Choroid plexus epithelial cell (primary cell): ENCODE data around the gene SPAG9.

Experiments
- DNase-seq: peaks from one replicate; pipeline ENCODE4 v3.0.0-alpha.2; 2010; ENCODE audit warnings: low read depth
- H3K4me3 ChIP-seq: 2 replicates; pipeline ENCODE4 v1.5.1; 2011; ENCODE audit warnings: low read depth, mild to moderate bottlenecking, control low read depth, low read length, moderate library complexity
- TF ChIP-seq, protein P1 (sequence below): conservative IDR thresholded peaks from 2 replicates; pipeline ENCODE4 v1.5.1; 2011; ENCODE audit warnings: low read depth, mild to moderate bottlenecking, control low read depth, inconsistent platforms, low read length, moderate library complexity

The SPAG9 gene

DNA sequence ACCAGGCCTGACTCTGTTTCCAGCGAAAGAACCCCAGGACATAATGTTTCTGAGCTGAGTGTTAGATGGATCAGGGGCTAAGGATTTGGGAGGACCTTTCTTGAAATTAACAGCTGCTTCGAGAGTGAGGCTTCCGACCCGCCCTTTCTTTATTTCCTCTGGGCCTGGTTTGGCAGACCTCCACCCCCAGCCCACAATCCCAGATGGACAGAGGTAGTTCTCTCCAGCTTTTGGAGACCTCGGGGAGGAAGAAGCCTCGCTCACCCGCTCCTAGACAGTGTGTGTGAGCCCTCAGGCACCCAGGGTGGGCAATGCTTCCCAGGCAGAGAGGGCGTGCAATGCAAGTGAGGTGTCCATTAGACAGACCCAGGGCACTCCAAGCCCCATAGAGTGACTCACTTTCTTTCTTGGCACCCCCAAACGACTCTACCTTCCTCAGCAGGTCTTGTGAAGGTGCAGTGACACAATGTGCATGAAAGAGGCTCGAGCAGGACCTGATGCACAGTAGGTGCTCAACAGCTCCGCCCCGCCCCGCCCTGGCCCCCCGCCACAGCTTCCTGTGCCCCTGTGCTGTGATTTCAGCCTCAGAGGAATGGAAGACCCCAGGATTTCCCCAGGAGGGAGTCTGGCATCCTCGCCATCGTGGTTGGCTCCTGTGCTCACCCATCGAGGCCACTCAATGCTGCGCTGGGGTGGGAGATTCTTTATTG lies 203.8 kb downstream of the SPAG9 start:
- DNase-seq: no peak
- H3K4me3 ChIP-seq: no peak overlapping the region
- TF ChIP-seq, protein P1, sequence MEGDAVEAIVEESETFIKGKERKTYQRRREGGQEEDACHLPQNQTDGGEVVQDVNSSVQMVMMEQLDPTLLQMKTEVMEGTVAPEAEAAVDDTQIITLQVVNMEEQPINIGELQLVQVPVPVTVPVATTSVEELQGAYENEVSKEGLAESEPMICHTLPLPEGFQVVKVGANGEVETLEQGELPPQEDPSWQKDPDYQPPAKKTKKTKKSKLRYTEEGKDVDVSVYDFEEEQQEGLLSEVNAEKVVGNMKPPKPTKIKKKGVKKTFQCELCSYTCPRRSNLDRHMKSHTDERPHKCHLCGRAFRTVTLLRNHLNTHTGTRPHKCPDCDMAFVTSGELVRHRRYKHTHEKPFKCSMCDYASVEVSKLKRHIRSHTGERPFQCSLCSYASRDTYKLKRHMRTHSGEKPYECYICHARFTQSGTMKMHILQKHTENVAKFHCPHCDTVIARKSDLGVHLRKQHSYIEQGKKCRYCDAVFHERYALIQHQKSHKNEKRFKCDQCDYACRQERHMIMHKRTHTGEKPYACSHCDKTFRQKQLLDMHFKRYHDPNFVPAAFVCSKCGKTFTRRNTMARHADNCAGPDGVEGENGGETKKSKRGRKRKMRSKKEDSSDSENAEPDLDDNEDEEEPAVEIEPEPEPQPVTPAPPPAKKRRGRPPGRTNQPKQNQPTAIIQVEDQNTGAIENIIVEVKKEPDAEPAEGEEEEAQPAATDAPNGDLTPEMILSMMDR: no peak

DNA sequence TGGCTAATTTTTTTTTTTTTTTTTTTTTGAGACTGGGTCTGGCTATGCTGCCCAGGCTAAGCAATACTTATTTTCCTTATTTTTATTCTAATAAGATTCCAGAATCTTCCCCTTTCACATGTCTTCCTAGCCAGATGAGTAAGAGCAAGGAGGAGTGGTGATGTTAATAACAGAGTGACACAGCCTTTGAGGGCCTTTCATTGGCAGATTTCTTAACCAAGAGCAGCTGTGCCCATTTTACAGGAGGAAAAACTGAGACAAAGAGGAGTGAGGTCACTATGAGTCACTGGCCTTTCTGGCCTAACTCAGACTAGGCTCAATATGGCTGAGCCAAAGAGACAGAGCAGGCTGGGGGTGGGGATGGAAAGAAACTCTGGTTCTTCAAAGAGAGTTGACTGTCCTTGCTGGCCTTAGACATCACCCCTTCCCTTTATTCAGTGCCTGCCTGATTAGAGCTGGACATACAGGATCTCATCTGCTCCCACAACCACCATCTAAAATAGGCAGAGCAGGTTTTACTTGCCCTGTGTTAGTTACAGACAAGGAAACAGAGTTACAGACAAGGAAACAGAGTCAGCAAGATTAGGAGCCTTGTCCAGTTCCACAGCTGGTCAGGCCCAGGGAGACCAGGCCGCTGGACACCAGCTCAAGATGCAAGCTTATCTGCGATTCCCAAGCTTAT lies 204.5 kb downstream of the SPAG9 start:
- DNase-seq: no peak
- TF ChIP-seq, protein P1: no peak
- no peak overlapping the region for H3K4me3 ChIP-seq

DNA sequence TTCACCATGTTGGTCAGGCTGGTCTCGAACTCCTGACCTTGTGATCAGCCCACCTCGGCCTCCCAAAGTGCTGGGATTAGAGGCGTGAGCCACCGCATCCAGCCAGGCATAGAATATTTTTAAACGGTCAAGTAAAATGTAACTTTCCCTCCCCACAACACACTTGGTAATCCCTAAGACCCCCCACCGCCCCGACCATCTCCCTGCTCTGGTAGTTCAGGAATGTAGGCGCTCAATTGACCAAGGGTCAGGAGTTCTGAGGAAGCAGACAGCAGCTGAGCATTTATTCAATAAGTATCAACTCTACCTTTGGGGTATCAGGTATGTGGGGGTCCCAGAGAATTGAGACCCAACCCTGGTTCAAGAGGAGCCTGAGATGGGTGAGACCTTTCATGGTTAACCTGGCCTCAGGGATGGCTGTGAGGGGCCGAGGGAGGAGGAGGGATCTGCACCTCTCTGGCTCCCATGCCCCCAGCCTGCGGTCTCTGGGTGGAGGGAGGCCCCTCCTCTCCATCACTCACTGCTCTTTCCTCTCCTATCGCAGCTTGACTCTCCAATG lies 206.1 kb downstream of the SPAG9 start:
- H3K4me3 ChIP-seq: no peak overlapping the region
- TF ChIP-seq, protein P1: no peak
- DNase-seq: no peak

DNA sequence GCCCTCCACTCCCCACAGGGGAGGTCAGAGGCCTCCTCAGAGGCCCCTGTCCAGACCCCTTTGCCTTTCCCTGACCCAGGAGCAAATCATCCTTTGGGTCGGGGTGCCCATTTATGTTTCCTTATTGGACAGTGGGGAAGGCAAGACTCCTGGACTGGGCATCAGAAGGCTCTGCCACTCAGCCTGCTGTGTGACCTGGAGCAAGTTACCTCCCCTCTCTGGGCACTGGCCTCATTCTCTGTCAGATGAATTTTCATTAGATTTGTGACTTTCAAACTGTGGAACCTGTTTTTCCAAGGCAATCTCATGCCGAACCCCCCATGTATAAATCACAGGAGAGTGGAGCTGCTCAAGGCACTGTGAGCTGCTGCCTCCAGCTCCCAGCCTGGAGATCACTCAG lies 207.5 kb downstream of the SPAG9 start:
- no peak overlapping the region for H3K4me3 ChIP-seq
- DNase-seq: no peak
- TF ChIP-seq, protein P1: no peak
